ENCODE measurements around the gene ERBIN.
A peak's percentile ranks its signal among the peaks of the same experiment; 100 is the strongest.

ERBIN gene

DNA sequence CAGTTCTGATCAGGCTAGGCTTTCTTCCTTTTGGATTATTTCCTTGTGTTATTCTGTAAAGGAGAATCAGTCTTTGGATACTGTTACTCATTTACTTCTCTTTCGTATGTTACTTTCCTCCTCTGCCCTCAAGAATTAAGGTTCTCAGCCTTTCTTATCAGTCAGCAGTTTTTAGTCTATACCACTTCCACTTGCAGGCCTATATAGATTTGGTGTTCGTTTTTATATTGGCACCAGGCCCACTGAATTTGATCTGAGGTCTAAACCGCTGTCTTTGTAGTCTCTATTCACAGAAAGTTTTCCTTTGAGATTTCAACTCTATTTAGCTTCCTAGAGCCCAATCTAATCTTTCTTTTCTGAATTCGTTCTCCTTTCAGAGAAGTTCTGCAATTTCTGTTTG is 62.8 kb downstream of the ERBIN start:
- H3K27ac Mint-ChIP-seq: peak overlapping the region; percentile 35
- peaks cover 8% of the 10 kb centered on the region for H3K36me3 Mint-ChIP-seq

DNA sequence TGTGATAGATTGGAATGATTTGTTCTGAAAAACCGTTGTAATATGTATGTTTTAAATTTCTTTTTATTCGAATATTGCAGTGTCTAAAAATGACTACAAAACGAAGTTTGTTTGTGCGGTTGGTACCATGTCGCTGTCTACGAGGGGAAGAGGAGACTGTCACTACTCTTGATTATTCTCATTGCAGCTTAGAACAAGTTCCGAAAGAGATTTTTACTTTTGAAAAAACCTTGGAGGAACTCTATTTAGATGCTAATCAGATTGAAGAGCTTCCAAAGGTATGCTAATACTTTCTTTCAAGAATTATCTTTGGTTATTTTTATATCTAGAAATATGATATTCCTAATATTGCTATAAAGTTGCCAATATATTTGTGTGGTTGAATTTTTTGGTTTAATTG is 66.3 kb downstream of the ERBIN start:
- Mint-ChIP-seq H3K36me3 (peaks cover 23% of the 10 kb centered on the region), H3K4me3 (no peak overlapping the region), H3K27me3 (no peaks in the 10 kb centered on the region), H3K4me1 (ENCODE audit: low read depth) (peaks cover 30% of the 10 kb centered on the region), H3K27ac (peak overlapping the region; percentile 28), H3K9me3 (ENCODE audit: low read depth) (no peaks in the 10 kb centered on the region)

More for the DNA sequence above, 62.8 kb downstream of the ERBIN start:
- H3K4me3 Mint-ChIP-seq: no peak overlapping the region
- no peaks in the 10 kb centered on the region for H3K9me3 Mint-ChIP-seq (ENCODE audit: low read depth)
- H3K27me3 Mint-ChIP-seq: no peaks in the 10 kb centered on the region
- H3K4me1 Mint-ChIP-seq (ENCODE audit: low read depth): peaks cover 36% of the 10 kb centered on the region

DNA sequence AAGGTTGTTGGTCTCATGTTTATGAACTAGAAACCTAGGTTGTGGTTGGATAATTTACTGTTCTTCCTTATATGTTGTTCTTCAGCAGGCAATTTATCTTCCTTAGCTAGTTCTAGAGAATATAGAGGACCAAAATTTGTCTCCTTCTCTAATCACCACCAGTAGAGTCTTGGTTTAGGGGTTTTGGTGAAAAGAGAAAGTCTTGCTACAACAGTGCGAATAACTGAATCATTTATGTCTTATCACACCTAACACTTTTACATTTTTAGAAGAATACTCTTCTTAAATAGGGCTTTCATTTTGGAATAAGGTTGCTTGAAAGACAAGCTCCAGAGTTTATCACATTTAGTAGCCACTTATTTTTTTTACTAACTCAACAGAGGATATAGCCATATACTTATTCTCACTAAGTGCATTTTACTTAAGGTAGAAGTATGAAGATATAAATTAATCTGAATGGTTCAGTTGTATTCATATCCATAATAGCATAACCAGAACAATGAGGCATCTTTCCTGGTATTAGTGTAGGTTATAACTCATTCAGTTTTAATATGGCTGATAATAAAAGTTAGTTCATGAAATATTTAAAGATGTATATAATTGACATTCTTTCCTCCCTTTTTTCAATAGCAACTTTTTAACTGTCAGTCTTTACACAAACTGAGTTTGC is 67.9 kb downstream of the ERBIN start:
- Mint-ChIP-seq H3K36me3 (peaks cover 20% of the 10 kb centered on the region), H3K4me3 (no peak overlapping the region), H3K4me1 (ENCODE audit: low read depth) (peaks cover 29% of the 10 kb centered on the region), H3K9me3 (ENCODE audit: low read depth) (no peaks in the 10 kb centered on the region), H3K27me3 (no peaks in the 10 kb centered on the region), H3K27ac (peak overlapping the region; percentile 22)

DNA sequence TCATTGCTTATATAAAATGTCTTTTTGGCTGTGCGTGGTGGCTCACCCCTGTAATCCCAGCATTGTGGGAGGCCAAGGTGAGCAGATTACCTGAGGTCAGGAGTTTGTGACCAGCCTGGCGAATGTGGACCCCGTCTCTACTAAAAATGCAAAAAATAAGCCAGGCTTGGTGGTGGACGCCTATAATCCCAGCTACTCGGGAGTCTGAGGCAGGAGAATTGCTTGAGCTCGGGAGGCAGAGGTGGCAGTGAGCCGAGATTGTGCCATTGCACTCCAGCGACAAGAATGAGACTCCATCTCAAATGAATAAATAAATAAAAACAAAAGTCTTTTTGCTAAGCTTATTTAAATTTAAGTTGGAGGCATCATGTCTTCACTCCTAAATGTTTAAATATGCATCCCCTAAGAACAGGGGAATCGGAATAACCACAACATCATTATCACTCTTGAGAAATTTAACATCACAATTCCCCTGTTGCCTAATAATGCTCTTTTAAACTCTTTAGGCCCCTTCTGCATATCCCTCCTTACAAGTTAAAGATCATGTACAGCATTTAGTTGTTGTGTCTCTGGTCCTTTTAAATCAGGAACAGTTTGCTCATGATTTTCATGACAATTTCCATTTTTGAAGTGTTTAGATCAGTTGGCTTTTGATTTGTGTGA is 72.8 kb downstream of the ERBIN start:
- Mint-ChIP-seq H3K4me3 (no peak overlapping the region), H3K36me3 (peaks cover 22% of the 10 kb centered on the region), H3K4me1 (ENCODE audit: low read depth) (peaks cover 57% of the 10 kb centered on the region), H3K27ac (no peak overlapping the region), H3K9me3 (ENCODE audit: low read depth) (no peaks in the 10 kb centered on the region), H3K27me3 (no peaks in the 10 kb centered on the region)

DNA sequence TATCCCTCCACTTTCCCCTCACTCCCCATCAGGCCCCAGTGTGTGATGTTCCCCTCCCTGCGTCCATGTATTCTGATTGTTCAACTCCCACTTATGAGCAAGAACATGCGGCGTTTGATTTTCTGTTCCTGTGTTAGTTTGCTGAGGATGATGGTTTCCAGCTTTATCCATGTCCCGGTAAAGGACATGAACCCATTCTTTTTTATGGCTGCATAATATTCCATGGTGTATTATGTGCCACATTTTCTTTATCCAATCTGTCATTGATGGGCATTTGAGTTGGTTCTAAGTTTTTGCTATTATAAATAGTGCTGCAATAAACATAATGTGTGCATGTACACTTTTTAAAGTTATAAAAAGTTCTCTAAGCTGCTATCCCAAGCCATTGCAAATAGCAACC is 75.6 kb downstream of the ERBIN start:
- peaks cover 24% of the 10 kb centered on the region for H3K36me3 Mint-ChIP-seq

DNA sequence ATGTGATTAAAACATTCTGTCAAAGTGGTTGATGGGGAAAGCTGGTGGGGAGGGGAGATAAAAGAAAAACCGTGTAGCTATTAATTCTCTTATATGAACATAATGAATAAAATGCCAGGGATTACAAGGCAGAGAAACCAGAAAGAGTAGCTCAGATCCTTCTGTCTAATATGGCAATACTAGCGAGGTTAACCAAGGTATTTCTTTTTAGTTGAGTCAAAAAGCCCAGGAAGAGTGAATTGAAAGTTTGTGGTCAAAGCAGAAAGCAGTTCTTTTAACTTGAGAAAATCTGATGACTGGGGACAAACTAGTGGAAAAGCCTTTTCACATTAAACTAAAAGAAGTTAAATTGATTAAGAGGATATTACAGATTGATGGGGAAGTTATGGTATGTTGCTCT is 76.0 kb downstream of the ERBIN start:
- Mint-ChIP-seq H3K36me3 (peaks cover 21% of the 10 kb centered on the region), H3K4me1 (ENCODE audit: low read depth) (peaks cover 55% of the 10 kb centered on the region), H3K9me3 (ENCODE audit: low read depth) (no peaks in the 10 kb centered on the region), H3K27me3 (no peaks in the 10 kb centered on the region), H3K27ac (peak overlapping the region; percentile 10), H3K4me3 (no peak overlapping the region)

More for the DNA sequence above, 75.6 kb downstream of the ERBIN start:
- H3K4me1 Mint-ChIP-seq (ENCODE audit: low read depth): peaks cover 57% of the 10 kb centered on the region
- H3K4me3 Mint-ChIP-seq: no peak overlapping the region
- no peaks in the 10 kb centered on the region for H3K27me3 Mint-ChIP-seq
- peak overlapping the region; percentile 50 for H3K27ac Mint-ChIP-seq
- H3K9me3 Mint-ChIP-seq (ENCODE audit: low read depth): no peaks in the 10 kb centered on the region

DNA sequence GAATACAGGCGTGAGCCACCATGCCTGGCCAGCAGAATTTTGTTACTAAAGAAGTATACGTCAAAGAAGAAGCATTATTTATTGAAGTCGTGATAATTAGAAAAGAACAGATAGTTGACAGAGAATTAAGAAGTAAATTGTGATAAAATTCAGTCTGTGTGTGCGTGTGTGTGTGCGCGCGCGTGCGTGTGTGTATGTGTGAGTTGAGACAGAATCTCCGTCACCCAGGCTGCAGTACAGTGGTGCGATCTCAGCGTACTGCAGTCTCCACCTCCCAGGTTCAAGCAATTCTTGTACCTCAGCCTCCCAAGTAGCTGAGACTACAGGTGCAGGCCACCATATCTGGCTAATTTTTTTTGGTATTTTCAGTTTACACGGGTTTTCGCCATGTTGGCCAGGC is 77.8 kb downstream of the ERBIN start:
- Mint-ChIP-seq H3K36me3 (peaks cover 21% of the 10 kb centered on the region), H3K27ac (no peak overlapping the region), H3K4me1 (ENCODE audit: low read depth) (peaks cover 63% of the 10 kb centered on the region), H3K9me3 (ENCODE audit: low read depth) (no peaks in the 10 kb centered on the region), H3K27me3 (no peaks in the 10 kb centered on the region), H3K4me3 (no peak overlapping the region)

DNA sequence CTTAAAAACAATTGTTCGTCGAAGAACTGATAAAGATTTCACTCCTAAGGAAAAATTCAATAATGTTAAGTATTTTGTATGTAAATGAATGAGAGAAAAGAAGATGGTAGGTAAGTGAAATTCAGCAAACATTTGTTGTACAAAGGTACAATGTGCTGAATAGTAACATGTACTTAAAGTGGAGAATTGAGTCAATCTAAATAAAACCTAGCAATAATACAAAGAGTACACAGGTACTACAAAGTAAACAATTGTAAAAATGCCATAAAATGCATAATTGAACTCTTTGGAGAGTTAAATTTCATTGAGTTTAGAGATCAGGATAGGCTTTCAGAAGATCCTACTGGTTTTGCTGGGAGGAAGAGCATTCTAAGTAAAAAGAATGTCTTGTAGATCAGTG is 82.9 kb downstream of the ERBIN start:
- Mint-ChIP-seq H3K27ac (peak overlapping the region; percentile 56), H3K4me1 (ENCODE audit: low read depth) (peaks cover 56% of the 10 kb centered on the region), H3K36me3 (peaks cover 13% of the 10 kb centered on the region), H3K9me3 (ENCODE audit: low read depth) (no peaks in the 10 kb centered on the region), H3K4me3 (no peak overlapping the region), H3K27me3 (no peaks in the 10 kb centered on the region)

DNA sequence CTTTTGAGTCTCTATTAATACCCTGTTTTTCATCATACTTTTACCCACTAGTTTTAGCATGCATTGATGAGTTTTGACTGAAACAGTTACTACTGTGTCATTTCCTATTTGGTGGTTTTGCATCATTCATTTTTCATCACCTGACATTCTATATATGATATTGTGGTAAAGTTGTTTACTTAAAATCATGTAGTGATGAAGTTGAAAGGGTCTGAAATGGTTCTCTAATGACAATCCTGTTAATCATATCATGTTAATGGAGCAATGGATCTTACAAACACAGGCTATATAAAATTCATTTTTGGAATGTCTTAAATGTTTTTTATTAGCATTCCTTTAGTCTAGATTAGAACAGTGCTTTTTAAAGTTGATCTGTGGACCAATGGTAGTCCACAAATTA is 84.1 kb downstream of the ERBIN start:
- Mint-ChIP-seq H3K4me1 (ENCODE audit: low read depth) (peaks cover 47% of the 10 kb centered on the region), H3K27ac (peak overlapping the region; percentile 79), H3K27me3 (no peaks in the 10 kb centered on the region)

DNA sequence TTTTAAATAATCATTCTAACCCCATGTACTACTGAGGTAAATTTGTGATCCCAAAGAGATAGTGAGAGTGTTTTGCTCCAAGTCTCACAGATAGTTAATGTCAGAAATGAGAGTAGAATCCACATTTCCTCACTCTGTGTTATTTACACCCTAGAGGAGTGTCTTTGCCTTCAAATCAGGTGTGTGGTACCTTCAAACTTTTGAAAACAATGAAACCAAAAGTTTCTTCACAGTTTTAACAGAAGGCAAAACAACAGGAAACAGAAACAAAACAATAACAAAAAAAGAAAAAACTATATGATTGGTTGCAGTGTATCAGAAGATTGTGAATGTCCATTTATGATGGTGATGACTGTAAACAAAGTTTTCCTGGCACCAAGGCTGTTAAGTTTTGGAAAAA is 85.9 kb downstream of the ERBIN start:
- Mint-ChIP-seq H3K27me3 (no peaks in the 10 kb centered on the region), H3K4me1 (ENCODE audit: low read depth) (peaks cover 47% of the 10 kb centered on the region), H3K36me3 (peaks cover 3% of the 10 kb centered on the region), H3K4me3 (no peak overlapping the region), H3K27ac (peak overlapping the region; percentile 5), H3K9me3 (ENCODE audit: low read depth) (no peaks in the 10 kb centered on the region)

More for the DNA sequence above, 84.1 kb downstream of the ERBIN start:
- Mint-ChIP-seq H3K9me3 (ENCODE audit: low read depth) (no peaks in the 10 kb centered on the region), H3K4me3 (peak overlapping the region; percentile 17), H3K36me3 (peaks cover 3% of the 10 kb centered on the region)

DNA sequence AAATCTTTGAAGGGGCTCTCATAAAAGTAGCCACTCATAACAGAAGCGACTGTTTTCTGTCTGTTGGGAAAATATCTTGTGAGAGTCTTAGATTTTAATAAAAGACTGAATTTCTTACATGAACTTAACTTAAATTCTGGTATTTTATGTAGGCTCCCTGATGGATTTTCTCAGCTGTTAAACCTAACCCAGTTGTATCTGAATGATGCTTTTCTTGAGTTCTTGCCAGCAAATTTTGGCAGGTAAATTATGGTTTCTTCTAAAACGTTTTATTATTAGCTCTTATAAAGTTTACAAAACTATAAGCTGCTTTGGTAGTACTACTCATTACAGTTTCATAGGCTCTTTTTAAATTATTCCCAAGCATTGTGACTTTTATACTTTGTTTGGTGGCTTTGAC is 87.0 kb downstream of the ERBIN start:
- Mint-ChIP-seq H3K9me3 (ENCODE audit: low read depth) (no peaks in the 10 kb centered on the region), H3K4me1 (ENCODE audit: low read depth) (peaks cover 52% of the 10 kb centered on the region), H3K27me3 (no peaks in the 10 kb centered on the region), H3K36me3 (peaks cover 8% of the 10 kb centered on the region), H3K4me3 (no peak overlapping the region), H3K27ac (peak overlapping the region; percentile 36)

DNA sequence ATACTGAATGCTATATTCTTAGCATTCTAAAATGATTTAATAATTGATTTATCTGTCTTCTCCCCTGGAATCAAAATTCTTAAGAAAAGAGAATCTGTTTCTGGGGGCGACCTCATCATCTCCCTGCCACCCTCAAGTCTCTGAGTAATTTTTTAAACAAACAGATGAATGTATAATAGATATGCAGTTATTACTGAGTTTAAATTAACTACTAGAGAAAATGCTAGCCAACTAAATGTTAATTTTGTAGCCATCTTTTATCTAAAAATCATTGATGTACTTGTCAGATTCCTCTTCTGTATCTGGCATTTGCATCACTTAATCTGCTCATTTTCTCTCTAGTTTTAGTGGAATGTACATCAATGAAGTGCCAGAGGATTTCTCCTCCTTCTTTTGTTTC is 87.5 kb downstream of the ERBIN start:
- Mint-ChIP-seq H3K9me3 (ENCODE audit: low read depth) (no peaks in the 10 kb centered on the region), H3K4me1 (ENCODE audit: low read depth) (peaks cover 48% of the 10 kb centered on the region), H3K4me3 (no peak overlapping the region), H3K36me3 (peaks cover 8% of the 10 kb centered on the region), H3K27ac (peak overlapping the region; percentile 36), H3K27me3 (no peaks in the 10 kb centered on the region)

DNA sequence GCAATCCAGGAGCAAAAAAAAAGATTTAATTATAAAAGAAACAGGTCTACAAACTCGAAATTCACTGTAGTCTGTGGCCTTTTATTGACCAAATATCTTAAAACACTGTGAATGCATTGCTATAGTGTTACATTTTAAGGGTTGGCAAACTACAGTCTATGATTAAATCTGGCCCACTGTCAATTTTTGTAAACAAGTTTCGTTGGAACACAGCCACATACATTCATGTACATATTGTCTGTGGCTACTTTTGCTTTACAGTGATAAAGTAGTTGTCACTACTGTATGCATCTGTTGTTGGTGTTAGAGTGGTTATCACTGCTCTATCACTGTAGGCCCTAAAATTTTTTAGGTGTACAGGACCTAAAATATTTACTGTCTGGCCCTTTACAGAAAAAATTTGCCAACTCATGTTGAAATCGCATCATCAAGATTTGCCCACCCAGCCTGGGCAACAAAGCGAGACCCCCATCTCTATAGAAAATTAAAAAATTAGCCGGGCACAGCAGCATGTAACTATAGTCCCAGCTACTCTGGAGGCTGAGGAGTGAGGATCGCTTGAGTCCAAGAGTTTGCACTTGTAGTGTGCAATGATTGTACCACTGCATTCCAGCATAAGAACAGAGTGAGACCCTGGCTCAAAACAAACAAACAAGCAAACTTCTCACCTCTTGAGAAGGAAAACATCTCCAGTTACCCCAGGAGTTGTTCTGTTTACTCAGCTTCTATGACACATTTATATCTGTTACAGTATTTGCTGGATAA is 89.0 kb downstream of the ERBIN start:
- Mint-ChIP-seq H3K4me1 (ENCODE audit: low read depth) (peaks cover 42% of the 10 kb centered on the region), H3K9me3 (ENCODE audit: low read depth) (no peaks in the 10 kb centered on the region), H3K27me3 (no peaks in the 10 kb centered on the region), H3K27ac (no peak overlapping the region), H3K36me3 (peaks cover 8% of the 10 kb centered on the region), H3K4me3 (no peak overlapping the region)

DNA sequence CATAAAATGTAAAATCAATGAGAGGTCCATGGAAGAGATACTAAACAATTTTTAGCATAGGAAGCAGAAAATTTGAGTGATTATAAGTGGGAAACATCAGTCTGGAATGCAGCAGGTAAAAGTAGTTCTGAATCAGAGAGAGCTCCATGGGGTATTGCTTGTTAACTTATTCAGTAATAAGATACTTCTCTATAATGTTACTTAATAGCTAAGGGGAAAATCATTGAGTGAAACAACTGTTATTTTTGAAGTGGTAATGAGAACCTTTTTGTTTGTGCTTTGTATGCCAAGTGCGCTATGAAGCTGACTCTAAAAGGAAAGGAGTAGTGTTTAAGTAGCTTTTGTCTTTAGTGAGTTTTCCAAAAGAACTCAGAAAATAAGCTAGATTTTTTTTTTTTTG is 95.2 kb downstream of the ERBIN start:
- H3K27ac Mint-ChIP-seq: no peak overlapping the region
- H3K9me3 Mint-ChIP-seq (ENCODE audit: low read depth): no peaks in the 10 kb centered on the region
- H3K36me3 Mint-ChIP-seq: peaks cover 8% of the 10 kb centered on the region
- H3K4me1 Mint-ChIP-seq (ENCODE audit: low read depth): peaks cover 24% of the 10 kb centered on the region
- H3K4me3 Mint-ChIP-seq: no peak overlapping the region
- no peaks in the 10 kb centered on the region for H3K27me3 Mint-ChIP-seq

DNA sequence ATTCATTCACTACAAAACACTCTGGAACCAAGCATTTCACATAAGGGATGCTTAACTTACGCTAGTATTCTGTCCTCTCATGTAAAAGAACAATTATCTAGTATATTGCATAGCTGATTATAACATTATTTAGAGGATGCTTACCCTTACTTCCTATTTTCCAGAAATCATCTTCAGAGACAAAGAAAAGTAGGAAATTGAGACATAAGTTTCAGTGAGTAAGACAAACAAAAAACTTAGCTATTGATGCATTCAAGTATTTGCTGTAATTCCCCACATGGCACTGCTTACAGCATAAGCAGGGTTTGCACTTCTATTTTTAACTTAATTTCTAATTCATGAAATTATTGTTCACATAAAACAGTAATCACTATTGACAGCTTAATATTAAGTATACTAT is 112.9 kb downstream of the ERBIN start:
- H3K9me3 Mint-ChIP-seq (ENCODE audit: low read depth): no peaks in the 10 kb centered on the region
- H3K4me3 Mint-ChIP-seq: no peak overlapping the region
- H3K36me3 Mint-ChIP-seq: peaks cover 12% of the 10 kb centered on the region
- no peak overlapping the region for H3K27ac Mint-ChIP-seq
- H3K27me3 Mint-ChIP-seq: no peaks in the 10 kb centered on the region
- H3K4me1 Mint-ChIP-seq (ENCODE audit: low read depth): peaks cover 17% of the 10 kb centered on the region
